OCI-LY1 (cell line): Measurements from ENCODE around the gene GRB14.

Source experiments
- H2AFZ ChIP-seq: fragments of 200-600 bp; sonication (generic), shearing (Covaris generic); 2 replicates; pipeline ENCODE4 v1.6.0; 2014; ENCODE audit warnings: antibody characterized with exemption, mild to moderate bottlenecking, low read length
- H3F3A ChIP-seq: fragments of 200-600 bp; sonication (generic), shearing (Covaris generic); 2 replicates; pipeline ENCODE4 v1.6.0; 2014; ENCODE audit warnings: mild to moderate bottlenecking, antibody characterized with exemption, low read length, moderate library complexity; ENCODE audit not compliant: insufficient read depth
- H3K27ac ChIP-seq: fragments of 200-600 bp; sonication (generic); 2 replicates; pipeline ENCODE4 v1.5.1; 2014; ENCODE audit warnings: low read length, mixed run types, mild to moderate bottlenecking, low read depth; ENCODE audit not compliant: poor library complexity, severe bottlenecking
- H3K27me3 ChIP-seq: fragments of 200-600 bp; sonication (generic); 2 replicates; pipeline ENCODE4 v1.6.0; 2014; ENCODE audit warnings: antibody characterized with exemption, mild to moderate bottlenecking, low read length, moderate library complexity; ENCODE audit not compliant: insufficient read depth
- H3K36me3 ChIP-seq: fragments of 200-600 bp; sonication (generic); 2 replicates; pipeline ENCODE4 v1.6.1; 2014; ENCODE audit warnings: mild to moderate bottlenecking, antibody characterized with exemption, low read length, moderate library complexity, mixed read lengths; ENCODE audit not compliant: insufficient read depth
- H3K4me1 ChIP-seq: fragments of 200-600 bp; sonication (generic); 2 replicates; pipeline ENCODE4 v1.5.1; 2014; ENCODE audit warnings: mild to moderate bottlenecking, low read length, moderate library complexity; ENCODE audit not compliant: insufficient read depth, severe bottlenecking
- H3K4me2 ChIP-seq: fragments of 200-600 bp; sonication (generic), shearing (Covaris generic); 2 replicates; pipeline ENCODE4 v1.6.1; 2014; ENCODE audit warnings: low read length
- H3K4me3 ChIP-seq: fragments of 200-600 bp; sonication (generic); 2 replicates; pipeline ENCODE4 v1.5.1; 2014; ENCODE audit warnings: low read length, low read depth, mild to moderate bottlenecking, mixed read lengths; ENCODE audit not compliant: poor library complexity, severe bottlenecking
- H3K79me2 ChIP-seq: fragments of 200-600 bp; shearing (Covaris generic); 2 replicates; pipeline ENCODE4 v1.6.1; 2016; ENCODE audit warnings: mixed run types, low read length, mixed read lengths; ENCODE audit not compliant: insufficient read depth
- H3K9ac ChIP-seq: fragments of 200-600 bp; sonication (generic), shearing (Covaris generic); 2 replicates; pipeline ENCODE4 v1.6.1; 2014; ENCODE audit warnings: mild to moderate bottlenecking, low read length, mixed read lengths
- H3K9me2 ChIP-seq: fragments of 200-600 bp; sonication (generic), shearing (Covaris generic); 2 replicates; pipeline ENCODE4 v1.6.1; 2014; ENCODE audit warnings: low read depth, mild to moderate bottlenecking, low read length, mixed read lengths
- H3K9me3 ChIP-seq: fragments of 200-600 bp; shearing (Covaris generic); 2 replicates; pipeline ENCODE4 v1.6.1; 2014; ENCODE audit warnings: low read length, mixed read lengths
- H4K20me1 ChIP-seq: fragments of 200-600 bp; sonication (generic), shearing (Covaris generic); 2 replicates; pipeline ENCODE4 v1.6.0; 2016; ENCODE audit warnings: mild to moderate bottlenecking, low read length; ENCODE audit not compliant: insufficient read depth
- CTCF ChIP-seq: fragments of 200-600 bp; sonication (generic), shearing (Covaris generic); IDR thresholded peaks from 2 replicates; pipeline ENCODE4 v1.5.1; 2017; ENCODE audit warnings: mild to moderate bottlenecking, antibody characterized with exemption, low read length, moderate library complexity, mixed read lengths
- EZH2 ChIP-seq: fragments of 200-600 bp; sonication (generic), shearing (Covaris generic); IDR thresholded peaks from 2 replicates; pipeline ENCODE4 v1.8.0; 2017; ENCODE audit warnings: borderline replicate concordance, mixed run types, mild to moderate bottlenecking, antibody characterized with exemption, low read length, moderate library complexity, mixed read lengths

GRB14 gene

GRCh38 chr2:164453656-164454305 is 167.5 kb downstream of the GRB14 start:
- H2AFZ ChIP-seq, result no peak overlapping the region
- no peak overlapping the region for H3K9ac ChIP-seq
- no peak overlapping the region for H3K4me3 ChIP-seq
- no peak overlapping the region for H3K27ac ChIP-seq
- H3K79me2 ChIP-seq, result no peaks in the 10 kb centered on the region
- no peaks in the 10 kb centered on the region for H3K9me3 ChIP-seq
- TF ChIP-seq CTCF (no peak), EZH2 (no peak)
- no peaks in the 10 kb centered on the region for H4K20me1 ChIP-seq
- no peak overlapping the region for H3K4me2 ChIP-seq
- H3F3A ChIP-seq, result no peaks in the 10 kb centered on the region
- no peaks in the 10 kb centered on the region for H3K4me1 ChIP-seq
- H3K27me3 ChIP-seq, result no peaks in the 10 kb centered on the region
- no peaks in the 10 kb centered on the region for H3K36me3 ChIP-seq
- H3K9me2 ChIP-seq, result no peaks in the 10 kb centered on the region

- no peaks in the 10 kb centered on the region for H3K4me1 ChIP-seq
- TF ChIP-seq EZH2, result no peak
- TF ChIP-seq CTCF, result no peak
- H4K20me1 ChIP-seq, result no peaks in the 10 kb centered on the region
- H3K9me3 ChIP-seq, result no peaks in the 10 kb centered on the region
- no peaks in the 10 kb centered on the region for H3K79me2 ChIP-seq
- H3K27me3 ChIP-seq, result no peaks in the 10 kb centered on the region
- H3K4me2 ChIP-seq, result no peak overlapping the region
- no peak overlapping the region for H3K4me3 ChIP-seq
- H3K9ac ChIP-seq, result no peak overlapping the region
- no peaks in the 10 kb centered on the region for H3K36me3 ChIP-seq
- no peak overlapping the region for H3K27ac ChIP-seq
- no peak overlapping the region for H2AFZ ChIP-seq
- H3F3A ChIP-seq, result no peaks in the 10 kb centered on the region
- H3K9me2 ChIP-seq, result no peaks in the 10 kb centered on the region
Measured at GRCh38 chr2:164450278-164450677, 171.0 kb downstream of the GRB14 start.

- Histone ChIP-seq H3K4me2 (no peak overlapping the region), H3K9me2 (no peaks in the 10 kb centered on the region), H3K9me3 (no peaks in the 10 kb centered on the region), H3K79me2 (no peaks in the 10 kb centered on the region), H4K20me1 (no peaks in the 10 kb centered on the region), H3K4me3 (no peak overlapping the region), H3K4me1 (no peaks in the 10 kb centered on the region), H3K9ac (no peak overlapping the region), H3K27me3 (no peaks in the 10 kb centered on the region), H3F3A (no peaks in the 10 kb centered on the region), H3K36me3 (no peaks in the 10 kb centered on the region), H2AFZ (no peak overlapping the region), H3K27ac (no peak overlapping the region)
- no peak for TF ChIP-seq EZH2
- TF ChIP-seq CTCF, result no peak
Measured at GRCh38 chr2:164449706-164450105, 171.6 kb downstream of the GRB14 start.
